WI38 (cell line): ENCODE data around the gene FOSL2.

Experiments used
- H3K4me3 ChIP-seq: 2 replicates; pipeline ENCODE4 v1.5.1; 2011; ENCODE audit warnings: low read depth, mild to moderate bottlenecking, control low read depth, low read length
- CTCF ChIP-seq: IDR thresholded peaks from 2 replicates; pipeline ENCODE4 v1.5.1; 2012; ENCODE audit warnings: low read depth, mild to moderate bottlenecking, control low read depth, low read length

The FOSL2 gene

GRCh38 chr2:28430788-28431418, 38.2 kb downstream of the FOSL2 start:
- TF ChIP-seq CTCF = no peak
- no peak overlapping the region for H3K4me3 ChIP-seq

- H3K4me3 ChIP-seq = no peak overlapping the region
- no peak for TF ChIP-seq CTCF
Observed at GRCh38 chr2:28431741-28432140, 39.1 kb downstream of the FOSL2 start.

GRCh38 chr2:28432362-28432761, 39.7 kb downstream of the FOSL2 start:
- no peak for TF ChIP-seq CTCF

GRCh38 chr2:28433215-28433614, 40.6 kb downstream of the FOSL2 start:
- no peak for TF ChIP-seq CTCF
- no peak overlapping the region for H3K4me3 ChIP-seq

More at GRCh38 chr2:28432362-28432761, 39.7 kb downstream of the FOSL2 start:
- H3K4me3 ChIP-seq = no peak overlapping the region

GRCh38 chr2:28433935-28434599, 41.4 kb downstream of the FOSL2 start:
- no peak for TF ChIP-seq CTCF

DNA sequence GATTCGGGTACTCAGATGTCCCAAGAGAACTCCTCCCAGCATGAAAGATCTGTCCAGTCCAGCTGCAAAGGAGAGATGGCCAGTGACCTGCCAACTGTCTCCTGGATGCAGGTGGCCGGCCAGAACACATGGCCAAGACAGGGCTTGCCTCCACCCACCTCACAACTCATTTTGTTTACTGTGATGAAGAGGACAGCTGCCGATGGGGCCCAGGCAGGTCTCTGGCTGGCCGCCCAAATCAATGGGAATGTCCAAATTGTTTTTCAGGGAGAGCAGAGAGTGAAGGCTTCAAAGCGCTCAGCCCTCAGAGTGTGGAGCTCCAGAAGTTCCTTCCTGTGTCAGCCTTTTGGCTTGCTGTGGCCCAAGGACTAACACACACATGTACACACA, 41.9 kb downstream of the FOSL2 start:
- no peak overlapping the region for H3K4me3 ChIP-seq
- no peak for TF ChIP-seq CTCF

More at GRCh38 chr2:28433935-28434599, 41.4 kb downstream of the FOSL2 start:
- no peak overlapping the region for H3K4me3 ChIP-seq

- TF ChIP-seq CTCF = no peak
- no peak overlapping the region for H3K4me3 ChIP-seq
Observed at GRCh38 chr2:28435241-28435640, 42.6 kb downstream of the FOSL2 start.
